Measurements from ENCODE around the gene FANCG. TPM values are rescaled to one million over a fixed set of nuclear protein-coding genes. Genes with fewer than 3 reads are reported as not detected.

FANCG gene
- total RNA-seq, 6 experiments from 2014 or later = 17.8 to 30.0 (median 28.3) TPM

- peak overlapping the region; percentile 74 for H3K27ac Mint-ChIP-seq
- H3K4me1 Mint-ChIP-seq (ENCODE audit: low read depth) = peaks cover 12% of the 10 kb centered on the region
- no peaks in the 10 kb centered on the region; the same call in 1 of the 2 replicates for H3K27me3 Mint-ChIP-seq (ENCODE audit: insufficient read depth)
- peak overlapping the region; percentile 39 for H3K4me3 Mint-ChIP-seq
- peaks cover under 1% of the 10 kb centered on the region; the same call in 1 of the 2 replicates for H3K9me3 Mint-ChIP-seq
- TF ChIP-seq, protein P1, sequence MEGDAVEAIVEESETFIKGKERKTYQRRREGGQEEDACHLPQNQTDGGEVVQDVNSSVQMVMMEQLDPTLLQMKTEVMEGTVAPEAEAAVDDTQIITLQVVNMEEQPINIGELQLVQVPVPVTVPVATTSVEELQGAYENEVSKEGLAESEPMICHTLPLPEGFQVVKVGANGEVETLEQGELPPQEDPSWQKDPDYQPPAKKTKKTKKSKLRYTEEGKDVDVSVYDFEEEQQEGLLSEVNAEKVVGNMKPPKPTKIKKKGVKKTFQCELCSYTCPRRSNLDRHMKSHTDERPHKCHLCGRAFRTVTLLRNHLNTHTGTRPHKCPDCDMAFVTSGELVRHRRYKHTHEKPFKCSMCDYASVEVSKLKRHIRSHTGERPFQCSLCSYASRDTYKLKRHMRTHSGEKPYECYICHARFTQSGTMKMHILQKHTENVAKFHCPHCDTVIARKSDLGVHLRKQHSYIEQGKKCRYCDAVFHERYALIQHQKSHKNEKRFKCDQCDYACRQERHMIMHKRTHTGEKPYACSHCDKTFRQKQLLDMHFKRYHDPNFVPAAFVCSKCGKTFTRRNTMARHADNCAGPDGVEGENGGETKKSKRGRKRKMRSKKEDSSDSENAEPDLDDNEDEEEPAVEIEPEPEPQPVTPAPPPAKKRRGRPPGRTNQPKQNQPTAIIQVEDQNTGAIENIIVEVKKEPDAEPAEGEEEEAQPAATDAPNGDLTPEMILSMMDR (IDR thresholded peaks at IDR 0.05) = no peak
- H3K36me3 Mint-ChIP-seq (ENCODE audit: low read depth) = peaks cover 32% of the 10 kb centered on the region
- DNase-seq = no peak
These were observed 43.7 kb downstream of the FANCG start for GRCh38 chr9:35035851-35036701.

DNA sequence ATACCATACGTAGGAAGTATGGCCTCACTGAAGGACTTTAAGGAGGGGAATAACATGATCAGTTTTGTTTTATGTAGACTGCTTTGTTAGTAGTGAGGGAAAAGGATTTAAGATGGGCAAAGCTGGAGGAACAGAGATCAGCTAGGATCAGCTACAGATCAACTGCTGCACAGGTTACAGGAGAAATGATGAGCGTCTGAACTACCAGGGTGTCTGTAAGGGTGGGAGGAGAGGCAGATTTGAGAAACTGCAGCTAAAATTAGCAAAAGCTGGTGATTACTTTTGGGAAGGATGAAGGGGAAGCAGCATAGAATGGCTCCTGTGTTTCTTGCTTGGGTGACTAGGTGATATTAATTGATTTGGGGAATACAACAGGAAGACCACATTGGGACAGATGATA lies 46.6 kb downstream of the FANCG start:
- Mint-ChIP-seq H3K9me3 (peaks cover 25% of the 10 kb centered on the region), H3K36me3 (ENCODE audit: low read depth) (peaks cover 52% of the 10 kb centered on the region), H3K4me1 (ENCODE audit: low read depth) (peaks cover 16% of the 10 kb centered on the region), H3K4me3 (no peak overlapping the region), H3K27me3 (ENCODE audit: insufficient read depth) (peaks cover 1% of the 10 kb centered on the region; the same call in 1 of the 2 replicates), H3K27ac (no peak overlapping the region)
- TF ChIP-seq, protein P1 (IDR thresholded peaks at IDR 0.05) = no peak
- DNase-seq = no peak

DNA sequence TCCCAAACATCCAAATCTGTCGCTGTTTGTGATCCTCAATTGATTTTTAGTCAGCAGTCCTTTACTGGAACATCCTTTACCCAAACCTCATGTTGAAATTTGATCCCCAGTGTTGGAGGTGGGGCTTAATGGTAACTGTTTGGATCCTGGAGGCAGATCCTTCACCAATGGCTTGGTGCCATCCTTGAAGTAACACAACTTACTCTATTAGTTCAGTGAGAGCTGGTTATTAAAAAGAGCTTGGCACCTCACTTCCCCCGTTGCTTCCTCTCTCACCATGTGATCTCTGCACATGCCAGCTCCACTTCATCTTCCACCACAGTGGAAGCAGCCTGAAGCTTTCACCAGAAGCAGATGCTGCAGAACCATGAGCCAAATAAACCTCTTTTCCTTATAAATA lies 49.9 kb downstream of the FANCG start:
- Mint-ChIP-seq H3K4me1 (ENCODE audit: low read depth) (peaks cover 37% of the 10 kb centered on the region), H3K36me3 (ENCODE audit: low read depth) (peaks cover 55% of the 10 kb centered on the region), H3K4me3 (no peak overlapping the region), H3K9me3 (peaks cover 28% of the 10 kb centered on the region), H3K27ac (no peak overlapping the region), H3K27me3 (ENCODE audit: insufficient read depth) (peaks cover 1% of the 10 kb centered on the region; the same call in 1 of the 2 replicates)
- DNase-seq = no peak
- TF ChIP-seq, protein P1 (IDR thresholded peaks at IDR 0.05) = no peak

DNA sequence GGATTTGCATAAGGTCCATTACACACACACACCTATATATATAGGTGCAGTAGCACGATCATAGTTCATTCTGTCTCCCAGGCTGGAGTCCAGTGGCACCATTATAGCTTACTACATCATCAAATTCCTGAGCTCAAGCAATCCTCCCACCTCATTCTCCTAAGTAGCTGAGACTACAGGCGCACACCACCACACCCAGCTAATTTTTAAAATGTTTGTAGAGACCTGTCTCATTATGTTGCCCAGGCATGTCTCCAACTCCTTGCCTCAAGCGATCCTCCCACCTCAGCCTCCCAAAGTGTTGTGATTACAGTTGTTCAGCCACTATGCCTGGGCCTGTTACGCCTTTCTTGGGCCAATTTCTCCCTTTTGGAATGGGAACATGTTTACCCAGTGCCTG lies 50.5 kb downstream of the FANCG start:
- H3K4me3 Mint-ChIP-seq = no peak overlapping the region

DNA sequence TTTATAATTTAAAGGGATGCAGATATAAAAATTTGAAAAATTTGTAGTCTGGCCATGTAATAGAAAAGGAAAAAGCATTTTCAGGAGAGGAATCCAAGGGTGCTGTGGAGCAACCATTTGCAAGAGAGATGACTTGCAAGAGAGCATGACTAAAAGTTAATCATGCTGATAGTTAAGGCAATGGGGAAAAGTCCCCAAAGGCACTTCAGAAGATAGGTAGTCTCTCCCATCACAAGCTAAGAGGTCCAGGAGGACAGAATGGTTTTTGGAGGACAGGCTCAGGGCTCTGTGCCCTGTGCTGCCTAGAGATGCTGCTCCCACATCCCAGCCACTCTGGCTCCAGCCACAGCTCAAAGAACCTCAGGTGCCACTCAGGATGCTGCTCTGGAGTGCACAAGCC lies 51.4 kb downstream of the FANCG start:
- H3K36me3 Mint-ChIP-seq (ENCODE audit: low read depth) = peaks cover 68% of the 10 kb centered on the region

More for the DNA sequence above, 50.5 kb downstream of the FANCG start:
- H3K4me1 Mint-ChIP-seq (ENCODE audit: low read depth) = peaks cover 43% of the 10 kb centered on the region
- H3K36me3 Mint-ChIP-seq (ENCODE audit: low read depth) = peaks cover 60% of the 10 kb centered on the region
- H3K27ac Mint-ChIP-seq = no peak overlapping the region
- TF ChIP-seq, protein P1 (IDR thresholded peaks at IDR 0.05) = no peak
- peaks cover 28% of the 10 kb centered on the region for H3K9me3 Mint-ChIP-seq
- H3K27me3 Mint-ChIP-seq (ENCODE audit: insufficient read depth) = peaks cover 1% of the 10 kb centered on the region; the same call in 1 of the 2 replicates
- no peak for DNase-seq

More for the DNA sequence above, 51.4 kb downstream of the FANCG start:
- Mint-ChIP-seq H3K4me3 (no peak overlapping the region), H3K27me3 (ENCODE audit: insufficient read depth) (peaks cover 1% of the 10 kb centered on the region; the same call in 1 of the 2 replicates), H3K27ac (no peak overlapping the region), H3K4me1 (ENCODE audit: low read depth) (peaks cover 43% of the 10 kb centered on the region), H3K9me3 (peaks cover 28% of the 10 kb centered on the region)
- peak; percentile 16 for DNase-seq
- TF ChIP-seq, protein P1 (IDR thresholded peaks at IDR 0.05) = no peak
